K562 (cell line): ENCODE results near the gene PARD3B.

Experiments
- HDAC3 ChIP-seq: fragments of 450-650 bp; IDR thresholded peaks from 2 replicates; pipeline ENCODE4 v1.6.1; 2018; ENCODE audit warnings: borderline replicate concordance, mild to moderate bottlenecking, moderate library complexity; ENCODE audit not compliant: partially characterized antibody
- NFXL1 ChIP-seq: fragments of 450-650 bp; formaldehyde crosslinking; IDR thresholded peaks from 2 replicates; pipeline ENCODE4 v1.4.0; 2021; ENCODE audit warnings: mild to moderate bottlenecking
- ZNF512 ChIP-seq: IDR thresholded peaks from 2 replicates; pipeline ENCODE4 v1.6.1; 2016; ENCODE audit warnings: missing genetic modification characterization, missing compliant biosample characterization

GRCh38 chr2:205401511-205401910, 856.2 kb downstream of the PARD3B start:
- TF ChIP-seq HDAC3 (no peak), ZNF512 (tag) (no peak), NFXL1 (no peak)
